Measurements from ENCODE around the gene CSNK1D. TPM values are rescaled to one million over a fixed set of nuclear protein-coding genes. Genes with fewer than 3 reads are reported as not detected.

CSNK1D gene
- total RNA-seq, 1 experiment from 2014 or later = 234 TPM

DNA sequence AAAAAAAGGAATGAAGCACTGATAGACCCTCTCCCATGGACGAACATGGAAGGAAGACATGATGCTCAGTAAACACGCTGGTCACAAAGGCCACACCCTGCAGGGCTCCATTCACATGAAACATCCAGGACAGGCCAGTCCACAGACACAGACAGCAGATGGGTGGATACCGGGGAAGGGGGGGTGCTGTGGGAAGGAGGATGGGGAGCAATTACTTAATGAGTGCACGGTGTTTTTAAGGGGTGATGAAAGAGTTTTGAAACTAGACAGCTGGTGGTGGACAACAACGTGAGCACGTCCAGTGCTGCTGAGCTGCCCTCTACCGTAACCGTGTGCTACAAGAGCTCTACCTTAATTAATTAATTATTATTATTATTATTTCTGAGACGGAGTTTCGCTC lies 50.7 kb downstream of the CSNK1D start:
- in situ Hi-C loops (cut with HindIII; ENCODE audit: low pct_unique_long_range_greater_than_20kb, low sequenced_read_pairs) = no loop called here
- TF ChIP-seq POLR2AphosphoS5 (IDR thresholded peaks at IDR 0.05; ENCODE audit: low read depth, low read length) (no peak), TCF7L2 (IDR thresholded peaks at IDR 0.05; ENCODE audit: low read depth, low read length) (no peak), SIN3A (IDR thresholded peaks at IDR 0.05; ENCODE audit: borderline replicate concordance, insufficient read depth, low read depth, low read length) (no peak)
- TF ChIP-seq, protein P1, sequence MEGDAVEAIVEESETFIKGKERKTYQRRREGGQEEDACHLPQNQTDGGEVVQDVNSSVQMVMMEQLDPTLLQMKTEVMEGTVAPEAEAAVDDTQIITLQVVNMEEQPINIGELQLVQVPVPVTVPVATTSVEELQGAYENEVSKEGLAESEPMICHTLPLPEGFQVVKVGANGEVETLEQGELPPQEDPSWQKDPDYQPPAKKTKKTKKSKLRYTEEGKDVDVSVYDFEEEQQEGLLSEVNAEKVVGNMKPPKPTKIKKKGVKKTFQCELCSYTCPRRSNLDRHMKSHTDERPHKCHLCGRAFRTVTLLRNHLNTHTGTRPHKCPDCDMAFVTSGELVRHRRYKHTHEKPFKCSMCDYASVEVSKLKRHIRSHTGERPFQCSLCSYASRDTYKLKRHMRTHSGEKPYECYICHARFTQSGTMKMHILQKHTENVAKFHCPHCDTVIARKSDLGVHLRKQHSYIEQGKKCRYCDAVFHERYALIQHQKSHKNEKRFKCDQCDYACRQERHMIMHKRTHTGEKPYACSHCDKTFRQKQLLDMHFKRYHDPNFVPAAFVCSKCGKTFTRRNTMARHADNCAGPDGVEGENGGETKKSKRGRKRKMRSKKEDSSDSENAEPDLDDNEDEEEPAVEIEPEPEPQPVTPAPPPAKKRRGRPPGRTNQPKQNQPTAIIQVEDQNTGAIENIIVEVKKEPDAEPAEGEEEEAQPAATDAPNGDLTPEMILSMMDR (IDR thresholded peaks at IDR 0.05) = no peak
- TF ChIP-seq, protein P2, sequence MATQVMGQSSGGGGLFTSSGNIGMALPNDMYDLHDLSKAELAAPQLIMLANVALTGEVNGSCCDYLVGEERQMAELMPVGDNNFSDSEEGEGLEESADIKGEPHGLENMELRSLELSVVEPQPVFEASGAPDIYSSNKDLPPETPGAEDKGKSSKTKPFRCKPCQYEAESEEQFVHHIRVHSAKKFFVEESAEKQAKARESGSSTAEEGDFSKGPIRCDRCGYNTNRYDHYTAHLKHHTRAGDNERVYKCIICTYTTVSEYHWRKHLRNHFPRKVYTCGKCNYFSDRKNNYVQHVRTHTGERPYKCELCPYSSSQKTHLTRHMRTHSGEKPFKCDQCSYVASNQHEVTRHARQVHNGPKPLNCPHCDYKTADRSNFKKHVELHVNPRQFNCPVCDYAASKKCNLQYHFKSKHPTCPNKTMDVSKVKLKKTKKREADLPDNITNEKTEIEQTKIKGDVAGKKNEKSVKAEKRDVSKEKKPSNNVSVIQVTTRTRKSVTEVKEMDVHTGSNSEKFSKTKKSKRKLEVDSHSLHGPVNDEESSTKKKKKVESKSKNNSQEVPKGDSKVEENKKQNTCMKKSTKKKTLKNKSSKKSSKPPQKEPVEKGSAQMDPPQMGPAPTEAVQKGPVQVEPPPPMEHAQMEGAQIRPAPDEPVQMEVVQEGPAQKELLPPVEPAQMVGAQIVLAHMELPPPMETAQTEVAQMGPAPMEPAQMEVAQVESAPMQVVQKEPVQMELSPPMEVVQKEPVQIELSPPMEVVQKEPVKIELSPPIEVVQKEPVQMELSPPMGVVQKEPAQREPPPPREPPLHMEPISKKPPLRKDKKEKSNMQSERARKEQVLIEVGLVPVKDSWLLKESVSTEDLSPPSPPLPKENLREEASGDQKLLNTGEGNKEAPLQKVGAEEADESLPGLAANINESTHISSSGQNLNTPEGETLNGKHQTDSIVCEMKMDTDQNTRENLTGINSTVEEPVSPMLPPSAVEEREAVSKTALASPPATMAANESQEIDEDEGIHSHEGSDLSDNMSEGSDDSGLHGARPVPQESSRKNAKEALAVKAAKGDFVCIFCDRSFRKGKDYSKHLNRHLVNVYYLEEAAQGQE (IDR thresholded peaks at IDR 0.05; ENCODE audit: insufficient read depth in 1 of 2, low read depth in 2 of 2, low read length in 1 of 2) = no peak
- no peak overlapping the region for H3K4me3 ChIP-seq (ENCODE audit: low read depth in 2 of 2, low read length in 2 of 2)
- BruUV-seq (replicated peaks) = no TSS peak
- intact Hi-C loops (cut with micrococcal nuclease; ENCODE audit: unreplicated experiment) = no loop called here
- H3K36me3 ChIP-seq (ENCODE audit: control insufficient read depth, insufficient read depth, low read length) = no peaks in the 10 kb centered on the region
- peaks cover 5% of the 10 kb centered on the region for H3K4me1 ChIP-seq (ENCODE audit: control insufficient read depth, insufficient read depth, low read length)
- ATAC-seq = no peak
- POLR2A ChIA-PET = no interaction called here
- DNase-seq (ENCODE audit: low read depth, low spot score) = no peak
- no peaks in the 10 kb centered on the region for H3K27me3 ChIP-seq (ENCODE audit: control insufficient read depth, insufficient read depth, low read length)
- CTCF ChIA-PET = no interaction called here
- no peak overlapping the region for H3K27ac ChIP-seq (ENCODE audit: low read length)
- H3K9me3 ChIP-seq (ENCODE audit: control insufficient read depth, insufficient read depth, low read depth, low read length) = no peaks in the 10 kb centered on the region

DNA sequence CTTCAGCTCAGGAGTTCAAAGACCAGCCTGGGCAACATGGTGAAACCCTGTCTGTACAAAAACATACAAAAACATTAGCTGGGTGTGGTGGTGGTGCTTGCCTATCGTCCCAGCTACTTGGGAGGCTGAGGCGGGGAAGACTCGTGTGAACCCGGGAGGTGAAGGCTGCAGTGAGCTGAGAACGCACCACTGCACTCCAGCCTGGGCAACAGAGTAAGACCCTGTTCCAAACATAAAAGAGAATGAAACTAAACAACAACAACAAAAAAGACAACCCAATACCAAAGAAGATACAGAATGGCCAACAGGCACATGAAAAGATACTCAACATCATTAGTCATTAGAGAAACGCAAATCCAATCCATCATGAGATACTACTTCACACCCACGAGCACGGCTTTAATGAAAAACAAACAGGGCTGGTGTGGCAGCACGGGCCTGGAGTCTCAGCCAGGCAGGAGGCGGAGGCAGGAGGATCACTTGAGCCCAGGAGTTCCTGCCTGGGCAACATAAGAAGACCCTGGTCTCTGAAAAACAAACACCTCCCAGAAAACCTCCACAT lies 52.1 kb downstream of the CSNK1D start:
- DNase-seq (ENCODE audit: low read depth, low spot score) (no peak), ATAC-seq (no peak)
- Histone ChIP-seq H3K4me3 (ENCODE audit: low read depth in 2 of 2, low read length in 2 of 2) (no peak overlapping the region), H3K27ac (ENCODE audit: low read length) (no peak overlapping the region), H3K9me3 (ENCODE audit: control insufficient read depth, insufficient read depth, low read depth, low read length) (no peaks in the 10 kb centered on the region), H3K36me3 (ENCODE audit: control insufficient read depth, insufficient read depth, low read length) (no peaks in the 10 kb centered on the region), H3K4me1 (ENCODE audit: control insufficient read depth, insufficient read depth, low read length) (peaks cover 16% of the 10 kb centered on the region), H3K27me3 (ENCODE audit: control insufficient read depth, insufficient read depth, low read length) (no peaks in the 10 kb centered on the region)
- TF ChIP-seq, protein P2 (IDR thresholded peaks at IDR 0.05; ENCODE audit: insufficient read depth in 1 of 2, low read depth in 2 of 2, low read length in 1 of 2) = no peak
- TF ChIP-seq, protein P1 (IDR thresholded peaks at IDR 0.05) = no peak
- TF ChIP-seq SIN3A (IDR thresholded peaks at IDR 0.05; ENCODE audit: borderline replicate concordance, insufficient read depth, low read depth, low read length) = no peak
- no peak for TF ChIP-seq POLR2AphosphoS5 (IDR thresholded peaks at IDR 0.05; ENCODE audit: low read depth, low read length)
- TF ChIP-seq TCF7L2 (IDR thresholded peaks at IDR 0.05; ENCODE audit: low read depth, low read length) = no peak
- ChIA-PET POLR2A (no interaction called here), CTCF (no interaction called here)
- no TSS peak for BruUV-seq (replicated peaks)
- intact Hi-C loops (cut with micrococcal nuclease; ENCODE audit: unreplicated experiment) (no loop called here), in situ Hi-C loops (cut with HindIII; ENCODE audit: low pct_unique_long_range_greater_than_20kb, low sequenced_read_pairs) (no loop called here)

All from Panc1 (cell line).